ENCODE results near the gene TMEM88. TPM values are rescaled to one million over a fixed set of nuclear protein-coding genes. Genes with fewer than 3 reads are reported as not detected.

TMEM88 gene
- total RNA-seq, 2 donors from 2014 or later: 6.0 to 16.2 TPM

GRCh38 chr17:7818746-7819645 lies 35.9 kb upstream of the TMEM88 start:
- ATAC-seq: no peak
- DNase-seq: no peak
- Histone ChIP-seq H3K4me1 (no peaks in the 10 kb centered on the region), H3K36me3 (replicated peaks in 1 of 2; ENCODE audit: insufficient read depth in 1 of 2, low read depth in 2 of 2) (no peaks in the 10 kb centered on the region), H3K4me3 (no peak overlapping the region), H3K9me3 (no peaks in the 10 kb centered on the region), H3K27me3 (no peaks in the 10 kb centered on the region), H3K27ac (no peak overlapping the region)
- intact Hi-C loops (cut with DNase I): no loop called here
- TF ChIP-seq CTCF (IDR thresholded peaks at IDR 0.05): no peak
- WGBS, 2 donors: 81 to 85% methylated on average over 19 to 27 of the region's 27 CpGs

- intact Hi-C loops (cut with DNase I): loop anchor here (5.0 to 10.0 kb wide), 2 partner anchors 37 to 165 kb away; partner anchors contain the start of genes CYB5D1, NAA38 and TMEM88
- peaks cover under 1% of the 10 kb centered on the region for H3K4me1 ChIP-seq
- TF ChIP-seq POLR2A (IDR thresholded peaks at IDR 0.05) (no peak), CTCF (IDR thresholded peaks at IDR 0.05) (no peak)
- no peaks in the 10 kb centered on the region for H3K9me3 ChIP-seq
- H3K36me3 ChIP-seq (replicated peaks in 1 of 2; ENCODE audit: insufficient read depth in 1 of 2, low read depth in 2 of 2): no peaks in the 10 kb centered on the region
- DNase-seq (no peak), ATAC-seq (no peak)
- no peak overlapping the region for H3K4me3 ChIP-seq
- H3K27ac ChIP-seq: no peak overlapping the region
- WGBS, 2 donors: 65 to 76% methylated on average over 5 of the region's 5 CpGs
- no peaks in the 10 kb centered on the region for H3K27me3 ChIP-seq
Measured at GRCh38 chr17:7820231-7820630, 34.6 kb upstream of the TMEM88 start.

- H3K4me3 ChIP-seq: no peak overlapping the region
- H3K36me3 ChIP-seq (replicated peaks in 1 of 2; ENCODE audit: insufficient read depth in 1 of 2, low read depth in 2 of 2): no peaks in the 10 kb centered on the region
- ATAC-seq: no peak
- H3K4me1 ChIP-seq: peaks cover 10% of the 10 kb centered on the region
- no peaks in the 10 kb centered on the region for H3K9me3 ChIP-seq
- no peaks in the 10 kb centered on the region for H3K27me3 ChIP-seq
- TF ChIP-seq CTCF (IDR thresholded peaks at IDR 0.05) (no peak), POLR2A (IDR thresholded peaks at IDR 0.05) (no peak)
- no peak overlapping the region for H3K27ac ChIP-seq
- intact Hi-C loops (cut with DNase I): loop anchor here (5.0 to 10.0 kb wide), 2 partner anchors 35 to 163 kb away; partner anchors contain the start of genes CYB5D1, NAA38 and TMEM88
- 56 to 59% methylated on average over 13 to 14 of the region's 14 CpGs for WGBS, 2 donors
- DNase-seq: no peak
Measured at GRCh38 chr17:7822126-7822525, 32.7 kb upstream of the TMEM88 start.

- Histone ChIP-seq H3K4me3 (no peak overlapping the region), H3K36me3 (replicated peaks in 1 of 2; ENCODE audit: insufficient read depth in 1 of 2, low read depth in 2 of 2) (no peaks in the 10 kb centered on the region), H3K27ac (no peak overlapping the region), H3K9me3 (no peaks in the 10 kb centered on the region), H3K4me1 (peaks cover 10% of the 10 kb centered on the region), H3K27me3 (no peaks in the 10 kb centered on the region)
- TF ChIP-seq CTCF (IDR thresholded peaks at IDR 0.05): no peak
- TF ChIP-seq POLR2A (IDR thresholded peaks at IDR 0.05): no peak
- ATAC-seq (no peak), DNase-seq (no peak)
- intact Hi-C loops (cut with DNase I): loop anchor here (5.0 to 10.0 kb wide), 2 partner anchors 34 to 161 kb away; partner anchors contain the start of genes CYB5D1, NAA38 and TMEM88
- 81 to 84% methylated on average over 20 of the region's 20 CpGs for WGBS, 2 donors
Measured at GRCh38 chr17:7823581-7824001, 31.3 kb upstream of the TMEM88 start.
